22Rv1 (cell line): ENCODE results near the gene SCAMP4.

Experiments
- H3K27ac ChIP-seq: fragments of 450-650 bp; 2 replicates; pipeline ENCODE4 v1.5.1; 2017
- CTCF ChIP-seq: fragments of 450-650 bp; IDR thresholded peaks from 2 replicates; pipeline ENCODE4 v1.5.1; 2017; ENCODE audit warnings: mild to moderate bottlenecking
- ZFX ChIP-seq: fragments of 450-650 bp; IDR thresholded peaks from 2 replicates; pipeline ENCODE4 v1.6.1; 2017; ENCODE audit warnings: antibody characterized with exemption, borderline replicate concordance

SCAMP4 gene

GRCh38 chr19:1914826-1915341, 9.7 kb downstream of the SCAMP4 start:
- H3K27ac ChIP-seq = no peak overlapping the region
- no peak for TF ChIP-seq CTCF
- TF ChIP-seq ZFX = no peak

DNA sequence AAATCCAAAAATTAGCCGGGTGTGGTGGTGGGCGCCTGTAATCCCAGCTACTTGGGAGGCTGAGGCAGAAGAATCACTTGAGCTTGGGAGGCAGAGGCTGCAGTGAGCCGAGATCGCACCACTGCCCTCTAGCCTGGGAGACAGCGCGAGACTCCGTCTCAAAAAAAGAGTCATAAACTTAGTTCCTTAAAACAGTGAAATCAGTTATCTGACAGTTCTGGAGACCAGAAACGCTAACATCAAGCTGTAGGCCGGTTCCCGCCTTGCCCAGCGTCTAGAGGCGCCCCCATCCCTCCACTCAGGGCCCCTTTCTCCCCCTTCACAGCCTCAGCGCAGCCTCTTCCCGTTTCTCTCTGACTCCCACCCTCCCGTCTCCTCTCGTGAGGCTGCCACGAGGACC, 11.9 kb downstream of the SCAMP4 start:
- TF ChIP-seq ZFX (no peak), CTCF (no peak)
- H3K27ac ChIP-seq = no peak overlapping the region

DNA sequence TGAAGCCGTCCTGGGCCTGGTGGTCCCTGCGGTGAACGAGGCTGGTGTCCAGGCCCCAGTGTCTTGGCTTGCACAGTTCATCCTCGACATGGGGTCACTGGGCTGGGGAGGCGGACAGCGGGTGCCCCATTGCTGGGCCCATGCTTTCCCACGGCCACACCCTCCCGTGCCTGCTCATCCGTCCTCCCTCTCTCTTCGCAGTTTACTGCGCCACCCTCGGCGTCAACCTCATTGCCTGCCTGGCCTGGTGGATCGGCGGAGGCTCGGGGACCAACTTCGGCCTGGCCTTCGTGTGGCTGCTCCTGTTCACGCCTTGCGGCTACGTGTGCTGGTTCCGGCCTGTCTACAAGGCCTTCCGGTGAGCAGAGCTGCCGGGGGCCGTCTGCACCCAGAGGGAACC, 12.7 kb downstream of the SCAMP4 start:
- no peak overlapping the region for H3K27ac ChIP-seq
- no peak for TF ChIP-seq ZFX
- TF ChIP-seq CTCF = no peak

DNA sequence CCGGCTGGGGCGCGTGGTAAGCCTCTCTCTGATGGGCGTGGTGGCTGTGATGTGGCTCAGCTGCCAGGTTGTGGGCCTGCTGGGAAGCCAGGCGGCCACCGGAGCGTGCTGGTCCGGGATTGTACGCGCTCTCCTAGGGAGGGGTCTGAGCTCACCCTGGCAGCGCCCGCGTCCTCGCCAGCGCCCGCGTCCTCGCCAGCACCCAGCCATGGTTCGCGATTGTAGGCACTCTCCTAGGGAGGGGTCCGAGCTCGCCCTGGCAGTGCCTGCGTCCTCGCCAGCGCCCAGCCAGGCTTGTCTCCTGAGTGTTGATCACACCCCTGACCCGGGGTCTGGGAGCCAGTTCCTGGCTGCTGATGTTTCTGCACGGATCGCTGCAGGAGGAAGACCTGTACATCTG, 13.8 kb downstream of the SCAMP4 start:
- no peak overlapping the region for H3K27ac ChIP-seq
- TF ChIP-seq CTCF (no peak), ZFX (no peak)

GRCh38 chr19:1920644-1921043, 15.4 kb downstream of the SCAMP4 start:
- no peak for TF ChIP-seq CTCF
- no peak for TF ChIP-seq ZFX

GRCh38 chr19:1921326-1921725, 16.1 kb downstream of the SCAMP4 start:
- TF ChIP-seq ZFX = no peak
- TF ChIP-seq CTCF = no peak

More at GRCh38 chr19:1920644-1921043, 15.4 kb downstream of the SCAMP4 start:
- no peak overlapping the region for H3K27ac ChIP-seq

GRCh38 chr19:1921825-1922224, 16.6 kb downstream of the SCAMP4 start:
- H3K27ac ChIP-seq = no peak overlapping the region
- TF ChIP-seq ZFX = no peak
- no peak for TF ChIP-seq CTCF

More at GRCh38 chr19:1921326-1921725, 16.1 kb downstream of the SCAMP4 start:
- no peak overlapping the region for H3K27ac ChIP-seq
